Natural killer cell (primary cell): ENCODE results near the gene NAPA. TPM values are rescaled to one million over a fixed set of nuclear protein-coding genes. Genes with fewer than 3 reads are reported as not detected.

Source experiments
- ATAC-seq, 3 donors: fragments of 150-1000 bp in 2 of 3; fragments of 200-7000 bp in 1 of 3; cut with Tn5 transposase; 1 replicate in 1 of 3; 2 replicates in 2 of 3; pipeline ENCODE4 v1.10.0; 2021; ENCODE audit warnings: mild to moderate bottlenecking in 2 of 3, moderate library complexity in 2 of 3
- DNase-seq, 2 donors: peaks; one replicate each; pipeline versions ENCODE4 v3.0.0 to v3.0.0-alpha.2; 2013 to 2021; ENCODE audit warnings: mixed read lengths in 1 of 2
- H3K27ac ChIP-seq: one replicate; pipeline ENCODE4 v1.5.1; 2013; ENCODE audit warnings: mild to moderate bottlenecking, low read length
- H3K27me3 ChIP-seq: one replicate; pipeline ENCODE4 v1.6.1; 2013; ENCODE audit warnings: low read length; ENCODE audit not compliant: control insufficient read depth, insufficient read depth
- H3K36me3 ChIP-seq: one replicate; pipeline ENCODE4 v1.6.1; 2013; ENCODE audit warnings: low read length; ENCODE audit not compliant: control insufficient read depth, insufficient read depth
- H3K4me1 ChIP-seq: one replicate; pipeline ENCODE4 v1.6.1; 2013; ENCODE audit warnings: low read length; ENCODE audit not compliant: control insufficient read depth, insufficient read depth
- H3K4me3 ChIP-seq: one replicate; pipeline ENCODE4 v1.5.1; 2013; ENCODE audit warnings: low read length
- H3K9me3 ChIP-seq: one replicate; pipeline ENCODE4 v1.6.1; 2013; ENCODE audit warnings: low read length; ENCODE audit not compliant: control insufficient read depth, insufficient read depth
- H3K27ac Mint-ChIP-seq, 2 donors: one replicate each; pipeline ENCODE4 v1.8.0; 2022; ENCODE audit warnings: mild to moderate bottlenecking in 2 of 2, mixed read lengths in 2 of 2, moderate library complexity in 1 of 2
- H3K27me3 Mint-ChIP-seq, 2 donors: one replicate each; pipeline ENCODE4 v1.8.0; 2022; ENCODE audit warnings: low read depth in 2 of 2, mixed read lengths in 2 of 2
- H3K36me3 Mint-ChIP-seq: one replicate; pipeline ENCODE4 v1.8.0; 2022; ENCODE audit warnings: mixed read lengths
- H3K4me1 Mint-ChIP-seq, 2 donors: one replicate each; pipeline ENCODE4 v1.8.0; 2022; ENCODE audit warnings: mixed read lengths in 2 of 2
- H3K4me3 Mint-ChIP-seq: one replicate; pipeline ENCODE4 v1.8.0; 2022; ENCODE audit warnings: mild to moderate bottlenecking, moderate library complexity, mixed read lengths
- H3K9me3 Mint-ChIP-seq, 2 donors: one replicate each; pipeline ENCODE4 v1.8.0; 2022; ENCODE audit warnings: mixed read lengths in 2 of 2
- WGBS: methylation state at CpG from one replicate; pipeline ENCODE4 v1.1.7; 2013; ENCODE audit warnings: missing lambda C conversion rate; ENCODE audit not compliant: insufficient coverage; 5-methylcytosine and 5-hydroxymethylcytosine counted together
- intact Hi-C: fragments of 100-400 bp; cut with micrococcal nuclease; formaldehyde crosslinking; loops from one replicate; pipeline ENCODE4 v1.14.2; 2022
- total RNA-seq, 4 donors: library from RNA; stranded (reverse); fragments of 120-200 nt in 1 of 4; gene quantifications; one replicate each; pipeline versions ENCODE4 v1.2.3 to v1.2.4, GENCODE V29; 2013 to 2022
- TF ChIP-seq, protein P1 (sequence below): fragments of 200-600 bp; IDR thresholded peaks from one replicate; pipeline ENCODE4 v1.8.0; 2022; ENCODE audit warnings: antibody characterized with exemption

Gene NAPA
- total RNA-seq, 3 donors from 2014 or later (not counting 1 experiment from before 2014, with no cell fraction given) = 192 to 215 (median 192) TPM

DNA sequence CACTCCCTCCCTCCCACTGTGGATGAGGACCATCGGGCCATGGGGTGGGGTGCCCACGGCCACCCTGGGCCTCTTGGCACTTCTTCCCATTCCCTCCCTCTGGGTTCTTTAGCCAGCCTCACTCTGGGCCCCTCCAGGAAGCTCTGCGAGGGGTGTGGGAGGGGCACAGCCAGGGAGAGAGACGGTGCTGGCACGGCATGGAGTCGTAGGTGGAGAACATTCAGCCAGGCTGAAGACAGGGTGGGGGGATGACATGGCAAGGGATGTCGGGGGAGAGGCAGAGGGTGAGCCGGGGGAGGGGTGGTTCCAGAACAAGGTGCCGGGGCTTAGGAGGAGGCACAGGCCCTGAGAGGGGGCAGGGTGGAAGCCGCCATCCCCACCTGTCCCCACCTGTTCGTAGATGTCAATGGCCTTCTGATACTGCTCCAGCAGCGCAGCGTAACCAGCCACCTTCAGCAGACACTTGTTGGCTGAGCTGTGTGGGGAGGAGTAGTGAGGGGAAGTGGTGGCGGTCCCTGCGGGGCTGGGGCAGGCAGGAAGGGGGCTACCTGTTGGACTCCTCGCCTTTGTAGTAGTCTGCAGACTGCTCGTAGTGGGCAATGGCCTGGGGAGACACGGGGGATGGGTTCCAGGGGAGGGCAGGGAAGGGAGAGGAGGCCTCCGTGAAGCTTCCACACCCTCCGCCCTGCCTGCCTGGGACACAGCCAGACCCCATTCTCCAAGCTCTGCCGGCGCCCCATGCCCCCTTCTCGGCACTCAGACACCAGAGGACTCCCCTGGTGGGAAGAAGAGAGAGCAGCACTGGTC, 22.1 kb downstream of the NAPA start:
- Histone ChIP-seq H3K4me3 (no peak overlapping the region), H3K36me3 (peaks cover 37% of the 10 kb centered on the region), H3K27ac (no peak overlapping the region), H3K27me3 (no peaks in the 10 kb centered on the region), H3K4me1 (peaks cover 36% of the 10 kb centered on the region), H3K9me3 (no peaks in the 10 kb centered on the region)
- Mint-ChIP-seq H3K4me1 (peaks cover 7 to 31% of the 10 kb centered on the region in 2 donors), H3K27me3 (no peaks in the 10 kb centered on the region), H3K27ac (peak overlapping the region; percentile 49 to 64), H3K9me3 (no peaks in the 10 kb centered on the region), H3K36me3 (no peaks in the 10 kb centered on the region), H3K4me3 (peak overlapping the region; percentile 2)
- 55% methylated on average over 23 of the region's 23 CpGs for WGBS
- ATAC-seq (no peak), DNase-seq (no peak)
- intact Hi-C loops = no loop called here
- TF ChIP-seq, protein P1, sequence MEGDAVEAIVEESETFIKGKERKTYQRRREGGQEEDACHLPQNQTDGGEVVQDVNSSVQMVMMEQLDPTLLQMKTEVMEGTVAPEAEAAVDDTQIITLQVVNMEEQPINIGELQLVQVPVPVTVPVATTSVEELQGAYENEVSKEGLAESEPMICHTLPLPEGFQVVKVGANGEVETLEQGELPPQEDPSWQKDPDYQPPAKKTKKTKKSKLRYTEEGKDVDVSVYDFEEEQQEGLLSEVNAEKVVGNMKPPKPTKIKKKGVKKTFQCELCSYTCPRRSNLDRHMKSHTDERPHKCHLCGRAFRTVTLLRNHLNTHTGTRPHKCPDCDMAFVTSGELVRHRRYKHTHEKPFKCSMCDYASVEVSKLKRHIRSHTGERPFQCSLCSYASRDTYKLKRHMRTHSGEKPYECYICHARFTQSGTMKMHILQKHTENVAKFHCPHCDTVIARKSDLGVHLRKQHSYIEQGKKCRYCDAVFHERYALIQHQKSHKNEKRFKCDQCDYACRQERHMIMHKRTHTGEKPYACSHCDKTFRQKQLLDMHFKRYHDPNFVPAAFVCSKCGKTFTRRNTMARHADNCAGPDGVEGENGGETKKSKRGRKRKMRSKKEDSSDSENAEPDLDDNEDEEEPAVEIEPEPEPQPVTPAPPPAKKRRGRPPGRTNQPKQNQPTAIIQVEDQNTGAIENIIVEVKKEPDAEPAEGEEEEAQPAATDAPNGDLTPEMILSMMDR = no peak

DNA sequence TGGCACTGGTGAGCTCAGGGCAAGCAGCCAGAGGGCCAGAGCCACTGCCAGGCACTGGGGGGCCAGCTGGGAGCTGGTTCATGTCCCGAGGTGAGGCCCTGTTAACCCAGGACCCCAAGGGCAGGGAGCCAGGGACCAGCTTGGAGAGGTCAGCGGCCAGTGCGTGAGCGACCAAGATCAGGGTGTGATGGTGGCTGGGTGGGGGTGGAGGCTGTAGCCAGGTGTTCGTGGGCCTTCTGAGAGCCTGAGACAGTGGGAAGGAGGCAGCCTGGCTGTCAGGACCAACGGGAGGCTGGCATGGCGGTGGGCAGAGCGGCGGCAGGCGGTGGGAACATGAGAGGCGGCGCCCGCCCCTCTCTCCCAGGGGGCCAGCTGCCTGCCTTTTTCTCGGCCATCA, 22.7 kb downstream of the NAPA start:
- WGBS = 90% methylated on average over 14 of the region's 14 CpGs
- H3K36me3 ChIP-seq = peaks cover 33% of the 10 kb centered on the region
- H3K27me3 ChIP-seq = no peaks in the 10 kb centered on the region
- H3K4me1 ChIP-seq = peaks cover 39% of the 10 kb centered on the region
- Mint-ChIP-seq H3K4me1 (peaks cover 7 to 38% of the 10 kb centered on the region in 2 donors), H3K27me3 (no peaks in the 10 kb centered on the region), H3K4me3 (peak overlapping the region; percentile 25), H3K9me3 (no peaks in the 10 kb centered on the region), H3K36me3 (no peaks in the 10 kb centered on the region), H3K27ac (peak overlapping the region; percentile 38 to 45)
- intact Hi-C loops = no loop called here
- no peak overlapping the region for H3K4me3 ChIP-seq
- peak in 2 of 3 donors; percentile 3 to 4 for ATAC-seq
- TF ChIP-seq, protein P1 = no peak
- no peak for DNase-seq
- no peak overlapping the region for H3K27ac ChIP-seq
- H3K9me3 ChIP-seq = no peaks in the 10 kb centered on the region

DNA sequence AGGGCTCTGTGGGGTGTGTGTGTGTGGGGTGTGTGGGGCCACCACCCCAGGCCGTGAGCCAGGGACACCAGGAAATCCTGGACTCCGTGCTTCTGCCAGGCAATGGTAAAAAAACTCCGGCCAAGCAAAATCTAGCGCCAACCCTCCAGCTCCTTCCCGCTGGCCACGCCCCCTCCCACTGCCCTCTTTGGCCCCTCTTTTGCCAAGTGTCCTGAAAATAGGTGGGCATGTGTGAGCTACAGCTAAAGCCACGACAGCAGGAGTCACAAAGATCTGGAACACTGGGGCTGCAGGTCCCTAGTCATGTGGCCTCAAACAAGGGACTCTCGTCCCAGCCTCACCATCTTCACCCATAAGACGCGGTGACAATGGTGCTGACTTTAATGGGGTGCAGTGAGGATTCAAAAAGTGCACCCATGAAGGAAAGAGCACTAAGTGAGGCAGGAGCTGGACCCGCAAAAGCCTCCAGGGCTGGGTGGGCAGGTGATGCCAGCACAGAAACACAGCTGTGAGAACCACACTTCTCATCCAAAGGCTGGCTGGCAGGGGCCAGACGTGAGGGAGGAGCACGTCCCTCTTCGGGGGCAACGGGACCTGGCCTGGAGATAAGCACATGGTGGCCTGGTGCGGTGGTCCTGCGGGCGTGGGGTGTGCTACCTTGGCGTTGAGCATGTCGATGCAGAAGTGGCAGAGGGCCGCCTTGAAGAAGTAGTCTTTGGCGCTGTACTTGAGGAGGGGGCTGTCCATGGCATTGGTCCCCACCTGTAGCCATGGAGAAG, 23.3 kb downstream of the NAPA start:
- peak overlapping the region; percentile 38 to 45 for H3K27ac Mint-ChIP-seq
- WGBS = 88% methylated on average over 19 of the region's 22 CpGs
- H3K36me3 Mint-ChIP-seq = no peaks in the 10 kb centered on the region
- TF ChIP-seq, protein P1 = no peak
- no peaks in the 10 kb centered on the region for H3K9me3 Mint-ChIP-seq
- Histone ChIP-seq H3K4me3 (no peak overlapping the region), H3K36me3 (peaks cover 31% of the 10 kb centered on the region), H3K9me3 (no peaks in the 10 kb centered on the region), H3K27ac (no peak overlapping the region), H3K4me1 (peaks cover 44% of the 10 kb centered on the region), H3K27me3 (no peaks in the 10 kb centered on the region)
- H3K4me3 Mint-ChIP-seq = peak overlapping the region; percentile 25
- intact Hi-C loops = no loop called here
- no peak for DNase-seq
- peaks cover 7 to 40% of the 10 kb centered on the region in 2 donors for H3K4me1 Mint-ChIP-seq
- ATAC-seq = no peak
- H3K27me3 Mint-ChIP-seq = no peaks in the 10 kb centered on the region
